Loucy (cell line): ENCODE measurements around the gene SPACDR.
"Not testable (repeated sequence)": the region's sequence is repeated elsewhere in the genome, so short reads cannot be mapped to it uniquely, and the experiment has no call there.

Experiments used
- EZH2phosphoT487 ChIP-seq: fragments of 200-600 bp; IDR thresholded peaks from 2 replicates; pipeline ENCODE4 v1.6.1; 2018; ENCODE audit warnings: antibody characterized with exemption, mild to moderate bottlenecking, moderate library complexity, borderline replicate concordance
- TF ChIP-seq, protein P1 (sequence below): fragments of 200-600 bp; sonication (generic); conservative IDR thresholded peaks from 2 replicates; pipeline ENCODE4 v1.5.1; 2014; ENCODE audit warnings: mild to moderate bottlenecking, antibody characterized with exemption, low read length

DNA sequence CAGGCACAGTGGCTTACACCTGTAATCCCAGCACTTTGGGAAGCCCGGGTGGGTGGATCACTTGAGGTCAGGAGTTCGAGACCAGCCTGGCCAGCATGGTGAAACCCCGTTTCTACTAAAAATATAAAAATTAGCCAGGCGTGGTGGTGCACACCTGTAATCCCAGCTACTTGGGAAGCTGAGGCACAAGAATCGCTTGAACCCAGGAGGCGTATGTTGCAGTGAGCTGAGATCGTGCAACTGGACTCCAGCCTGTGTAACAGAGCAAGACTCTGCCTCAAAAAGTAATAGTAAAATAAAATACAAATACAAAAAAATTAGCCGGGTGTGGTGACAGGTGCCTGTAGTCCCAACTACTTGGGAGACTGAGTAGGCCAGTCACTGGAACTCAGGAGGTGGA lies 25.3 kb downstream of the SPACDR start:
- TF ChIP-seq, protein P1, sequence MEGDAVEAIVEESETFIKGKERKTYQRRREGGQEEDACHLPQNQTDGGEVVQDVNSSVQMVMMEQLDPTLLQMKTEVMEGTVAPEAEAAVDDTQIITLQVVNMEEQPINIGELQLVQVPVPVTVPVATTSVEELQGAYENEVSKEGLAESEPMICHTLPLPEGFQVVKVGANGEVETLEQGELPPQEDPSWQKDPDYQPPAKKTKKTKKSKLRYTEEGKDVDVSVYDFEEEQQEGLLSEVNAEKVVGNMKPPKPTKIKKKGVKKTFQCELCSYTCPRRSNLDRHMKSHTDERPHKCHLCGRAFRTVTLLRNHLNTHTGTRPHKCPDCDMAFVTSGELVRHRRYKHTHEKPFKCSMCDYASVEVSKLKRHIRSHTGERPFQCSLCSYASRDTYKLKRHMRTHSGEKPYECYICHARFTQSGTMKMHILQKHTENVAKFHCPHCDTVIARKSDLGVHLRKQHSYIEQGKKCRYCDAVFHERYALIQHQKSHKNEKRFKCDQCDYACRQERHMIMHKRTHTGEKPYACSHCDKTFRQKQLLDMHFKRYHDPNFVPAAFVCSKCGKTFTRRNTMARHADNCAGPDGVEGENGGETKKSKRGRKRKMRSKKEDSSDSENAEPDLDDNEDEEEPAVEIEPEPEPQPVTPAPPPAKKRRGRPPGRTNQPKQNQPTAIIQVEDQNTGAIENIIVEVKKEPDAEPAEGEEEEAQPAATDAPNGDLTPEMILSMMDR = not testable (repeated sequence)
- not testable (repeated sequence) for TF ChIP-seq EZH2phosphoT487
